GM18868 (cell line): Measurements from ENCODE around the gene SLC25A51.
"Not testable (repeated sequence)": the region's sequence is repeated elsewhere in the genome, so short reads cannot be mapped to it uniquely, and the experiment has no call there.

ENCODE experiments used
- ATAC-seq: cut with Tn5 transposase; IDR thresholded peaks from one replicate; pipeline ENCODE4 v1.9.1; 2021; ENCODE audit warnings: mild to moderate bottlenecking, moderate library complexity; ENCODE audit not compliant: unreplicated experiment

SLC25A51 gene

DNA sequence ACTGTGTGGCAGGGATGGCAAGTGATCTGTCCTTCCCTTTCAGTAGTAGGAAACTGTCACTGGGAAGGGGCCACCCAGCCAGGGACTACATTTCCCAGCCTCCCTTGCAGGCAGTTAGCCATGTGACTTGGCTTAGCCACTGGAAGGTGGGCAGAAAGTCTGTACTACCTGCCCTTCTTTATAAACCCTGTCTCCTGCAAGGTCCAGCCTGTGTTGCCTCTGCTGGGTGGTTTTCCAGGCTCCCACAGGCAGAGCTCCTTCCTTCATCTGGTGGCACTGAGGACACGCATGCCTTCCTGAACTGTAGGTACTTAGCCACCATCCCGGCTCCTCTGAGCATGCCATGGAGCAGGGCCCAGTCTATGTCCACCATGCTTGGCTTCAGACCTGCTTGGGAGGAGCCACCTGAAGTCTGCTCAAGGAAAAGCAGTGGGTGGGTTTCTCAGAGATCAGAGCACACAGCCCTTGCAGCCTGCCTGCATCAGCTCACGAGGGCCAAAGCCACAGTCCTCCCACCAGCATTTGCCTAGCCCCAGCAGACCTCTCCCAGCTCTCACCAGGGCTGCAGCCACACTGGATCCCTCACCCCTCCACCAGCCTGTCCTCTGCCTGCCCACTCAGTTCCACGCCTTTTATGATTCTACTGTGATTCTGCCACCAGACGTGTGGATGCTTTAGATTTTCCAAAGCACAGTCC is 16.7 kb upstream of the SLC25A51 start:
- peak; percentile 80 for ATAC-seq

DNA sequence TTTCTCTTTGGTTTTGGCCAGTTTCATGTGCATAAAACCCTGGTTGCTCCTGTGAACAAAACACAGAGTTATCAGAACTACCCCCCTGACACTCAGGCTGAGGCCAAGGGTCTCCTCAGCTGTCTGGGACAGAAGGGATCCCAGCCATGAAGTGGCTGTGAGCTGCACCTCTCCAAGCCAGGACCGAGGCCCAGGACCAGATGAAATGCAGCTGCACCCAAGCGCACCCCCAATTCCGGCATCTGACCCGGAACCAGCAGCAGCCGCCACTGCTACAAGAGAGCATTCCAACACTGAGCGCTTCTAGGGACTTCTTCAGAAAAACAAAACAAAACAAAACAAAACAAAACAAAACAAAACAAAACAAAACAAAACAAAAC is 16.0 kb upstream of the SLC25A51 start:
- ATAC-seq = no peak

DNA sequence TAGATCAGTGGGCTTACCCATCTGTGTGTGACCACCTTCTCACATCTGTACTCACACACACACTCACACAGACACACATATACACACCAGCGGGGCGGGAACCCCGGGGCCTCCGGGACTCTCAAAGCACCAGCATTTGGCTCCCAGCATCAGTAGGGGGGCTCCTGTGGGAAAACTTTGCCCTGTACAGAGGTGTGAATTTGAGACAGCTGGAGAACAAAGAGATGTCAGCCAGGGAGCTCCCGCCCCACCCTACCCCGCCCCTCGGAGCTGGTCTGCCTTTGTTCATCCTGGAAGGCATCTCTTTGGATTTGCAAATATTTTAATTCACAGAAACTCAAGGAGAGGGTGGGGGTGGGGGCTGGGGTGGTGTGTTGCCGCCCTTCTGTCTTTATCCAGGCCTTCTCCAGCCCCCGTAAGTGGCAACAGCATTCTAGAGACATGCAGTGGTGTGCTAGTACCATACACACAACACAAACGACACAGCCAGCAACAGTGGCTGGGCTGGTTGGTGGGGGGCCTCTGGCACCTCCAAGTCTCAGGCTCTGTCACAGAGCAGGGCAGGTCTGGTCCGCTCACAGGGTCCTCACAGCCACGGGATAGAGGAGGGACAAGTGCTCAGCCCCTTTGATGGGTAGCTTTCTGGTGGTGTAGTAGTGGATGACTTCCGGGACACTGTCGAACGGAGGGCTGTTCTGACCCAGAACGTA is 15.5 kb upstream of the SLC25A51 start:
- ATAC-seq = no peak

DNA sequence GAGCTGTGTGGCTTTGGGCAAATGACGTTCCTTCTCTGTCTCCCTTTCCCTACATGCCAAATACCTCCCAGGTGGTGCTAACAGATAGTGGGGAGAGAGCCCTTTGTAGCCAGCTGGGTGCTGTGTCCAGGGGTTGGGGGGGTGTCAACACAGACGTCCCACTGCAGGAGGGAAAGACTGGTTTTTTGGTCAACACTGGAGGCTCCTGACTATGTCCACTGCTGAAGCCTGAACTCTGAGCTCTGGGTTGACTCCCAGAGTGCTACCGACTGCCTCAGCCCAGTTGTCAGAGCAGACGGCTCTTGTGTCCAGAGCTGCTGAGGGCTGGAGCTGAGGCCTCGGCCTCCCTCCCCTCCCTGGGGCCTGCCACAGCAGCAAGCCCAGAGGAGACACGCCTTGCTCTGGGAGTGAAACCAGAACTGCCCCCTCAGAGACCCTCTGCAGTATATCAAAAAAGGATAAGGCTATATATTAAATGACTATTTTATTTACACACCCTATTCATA is 14.8 kb upstream of the SLC25A51 start:
- ATAC-seq = no peak

DNA sequence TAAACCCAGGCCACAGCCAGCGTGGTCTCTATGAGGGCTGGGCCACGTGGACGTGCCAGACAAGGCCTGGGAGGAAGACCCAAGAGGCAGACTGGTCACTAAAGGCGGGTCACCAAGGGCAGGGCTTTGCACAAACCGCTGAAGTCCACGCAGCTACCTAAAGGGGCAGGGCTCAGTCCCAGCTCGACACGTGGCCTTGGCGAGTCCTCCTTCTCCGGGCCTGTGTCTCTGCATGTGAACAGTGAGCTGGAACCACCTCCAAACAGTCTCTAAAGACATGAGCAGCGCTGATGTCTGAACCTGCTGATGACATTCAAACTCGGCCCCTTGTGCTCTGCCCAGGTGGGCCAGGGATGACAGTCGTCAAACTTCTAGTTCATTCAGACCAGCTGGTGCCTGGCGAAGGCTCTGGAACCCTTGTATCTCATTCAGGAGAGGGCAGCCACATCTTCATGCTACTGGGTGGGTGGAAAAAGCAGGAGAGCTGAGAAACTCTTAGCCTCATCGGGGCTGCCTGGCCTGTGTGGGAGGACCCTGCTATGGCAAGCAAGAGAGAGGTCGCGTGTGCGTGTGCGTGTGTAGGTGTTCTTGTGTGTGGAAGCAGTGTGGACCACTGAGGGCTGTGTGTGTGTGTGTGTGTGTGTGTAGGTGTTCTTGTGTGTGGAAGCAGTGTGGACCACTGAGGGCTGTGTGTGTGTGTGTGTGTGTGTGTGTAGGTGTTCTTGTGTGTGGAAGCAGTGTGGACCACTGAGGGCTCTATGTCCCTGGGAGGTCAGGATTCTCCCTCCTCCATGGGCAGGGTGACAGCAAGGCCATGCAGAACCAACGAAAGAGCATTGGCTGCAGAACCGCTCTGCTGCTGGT is 14.1 kb upstream of the SLC25A51 start:
- no peak for ATAC-seq

- ATAC-seq = no peak
Observed at GRCh38 chr9:37917313-37917731, 13.4 kb upstream of the SLC25A51 start.

GRCh38 chr9:37916471-37917312 is 12.8 kb upstream of the SLC25A51 start:
- ATAC-seq = no peak

- no peak for ATAC-seq
Observed at GRCh38 chr9:37915911-37916470, 12.1 kb upstream of the SLC25A51 start.

- ATAC-seq = no peak
Observed at GRCh38 chr9:37914701-37915358, 10.9 kb upstream of the SLC25A51 start.

DNA sequence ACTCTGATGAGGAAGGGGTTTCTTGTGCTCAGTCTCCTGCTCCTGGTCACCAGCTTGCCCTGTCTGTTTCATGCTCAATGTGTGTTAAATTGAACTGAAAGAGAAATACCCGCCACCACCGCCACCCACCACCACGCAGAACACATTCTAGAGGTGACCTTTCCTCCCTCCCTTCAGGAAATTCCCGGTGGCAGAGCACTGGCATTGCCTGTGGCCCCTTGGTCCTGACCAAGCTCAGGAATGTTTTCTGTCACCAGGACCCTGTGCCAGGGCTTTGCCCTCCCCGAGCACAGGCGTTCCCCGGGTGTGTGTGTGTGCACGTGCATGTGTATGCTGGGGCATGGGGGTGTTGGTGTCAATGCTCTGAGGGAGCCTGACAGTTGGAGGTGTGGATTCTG is 10.2 kb upstream of the SLC25A51 start:
- no peak for ATAC-seq

GRCh38 chr9:37913480-37914153 is 9.7 kb upstream of the SLC25A51 start:
- peak; percentile 81 for ATAC-seq

GRCh38 chr9:37911271-37911681 is 7.3 kb upstream of the SLC25A51 start:
- ATAC-seq = no peak

- no peak for ATAC-seq
Observed at GRCh38 chr9:37910271-37910670, 6.3 kb upstream of the SLC25A51 start.

- ATAC-seq = not testable (repeated sequence)
Observed at GRCh38 chr9:37909836-37910235, 5.9 kb upstream of the SLC25A51 start.

DNA sequence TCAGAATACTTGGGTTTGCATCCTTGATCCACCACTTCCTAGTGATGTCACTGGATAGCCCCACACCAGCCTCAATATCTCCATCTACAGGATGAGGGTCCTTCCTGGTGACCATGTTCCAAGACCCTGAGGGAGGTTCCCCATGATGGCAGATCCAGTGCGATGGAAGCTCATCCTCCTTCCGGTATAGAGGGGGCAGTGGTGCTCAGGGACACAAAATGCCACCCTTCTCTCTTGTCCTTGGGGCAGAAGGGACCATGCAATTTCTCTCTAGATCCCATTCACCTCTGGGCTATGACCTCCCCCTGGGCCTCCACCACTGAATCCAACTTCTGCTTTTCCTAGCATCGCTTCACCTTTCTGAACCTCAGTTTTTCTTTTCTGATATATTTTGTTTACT is 5.4 kb upstream of the SLC25A51 start:
- no peak for ATAC-seq

DNA sequence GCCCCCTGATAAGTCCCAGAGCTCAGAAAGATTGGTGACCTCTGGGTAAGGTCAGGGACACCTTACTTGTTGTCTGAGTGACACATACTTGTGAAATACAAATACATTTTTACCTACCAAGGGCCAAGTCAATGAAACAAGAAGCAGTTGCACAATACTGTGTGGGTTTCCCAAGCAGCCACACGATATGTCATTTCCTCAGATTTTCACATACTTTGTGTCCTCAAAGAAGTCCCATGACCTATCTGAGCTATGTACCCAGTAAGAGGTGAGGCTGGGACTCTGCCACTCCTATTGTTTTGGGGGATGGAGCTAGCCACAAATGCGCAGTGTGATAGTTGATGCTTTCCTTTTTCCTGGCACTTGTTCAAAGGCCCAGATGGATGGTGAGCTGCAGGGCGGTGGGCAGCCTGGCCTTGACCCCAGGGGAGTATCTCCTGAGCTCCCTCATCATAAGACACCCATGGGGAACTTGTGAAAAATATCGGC is 4.8 kb upstream of the SLC25A51 start:
- no peak for ATAC-seq

- no peak for ATAC-seq
Observed at GRCh38 chr9:37908283-37908682, 4.4 kb upstream of the SLC25A51 start.

DNA sequence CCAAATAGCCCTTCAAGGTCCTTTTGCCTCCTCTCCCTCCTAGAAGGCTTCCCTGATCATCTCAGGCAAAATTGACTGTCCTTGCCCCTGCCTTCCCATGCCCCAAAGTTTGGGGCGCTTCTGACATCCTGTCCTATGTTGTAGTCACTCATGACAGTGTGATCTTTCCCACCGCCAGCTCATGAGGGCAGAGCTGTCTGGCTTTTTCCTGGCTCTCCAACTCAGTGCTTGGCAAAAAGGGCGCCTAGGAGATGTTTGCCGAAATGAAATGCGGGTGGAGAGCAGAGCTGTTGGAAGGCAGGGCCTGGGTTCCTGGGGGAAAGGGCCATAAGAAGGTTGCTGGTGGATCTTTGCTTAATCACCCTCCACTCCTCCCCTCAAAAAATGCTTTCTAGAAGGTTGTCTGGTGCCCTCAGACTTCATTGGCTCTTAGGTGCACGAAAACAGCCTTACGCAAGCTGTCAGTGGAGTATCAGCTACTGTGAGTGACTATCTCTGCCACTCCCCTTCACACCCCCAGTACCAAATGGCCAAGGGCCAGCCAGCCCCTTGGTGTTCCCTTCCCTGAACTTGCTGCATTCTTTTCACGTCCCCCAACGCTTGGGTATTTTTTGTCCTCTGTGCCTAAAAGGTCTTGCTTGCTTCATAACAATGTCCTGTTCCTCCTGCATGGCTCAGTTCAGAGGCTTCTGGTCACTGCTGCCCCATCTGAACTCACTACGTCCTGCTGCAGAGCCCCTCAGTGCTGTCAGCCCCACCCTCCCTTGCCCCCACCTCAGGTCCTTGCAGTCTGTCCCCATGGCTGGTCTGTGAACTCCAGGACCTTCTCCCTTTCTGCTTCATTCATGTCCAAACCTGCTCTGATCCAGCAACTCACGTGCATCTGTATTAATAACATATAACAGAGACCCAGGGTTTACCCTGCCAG is 2.6 kb upstream of the SLC25A51 start:
- no peak for ATAC-seq
